Neural progenitor cell (in vitro differentiated cells): ENCODE measurements around the gene SOBP. TPM values are rescaled to one million over a fixed set of nuclear protein-coding genes. Genes with fewer than 3 reads are reported as not detected.

Source experiments
- DNase-seq: peaks from one replicate; pipeline ENCODE4 v3.0.0-alpha.2; 2016; ENCODE audit warnings: low spot score
- H2AFZ ChIP-seq: fragments of 200-600 bp; sonication (generic); replicated peaks from 2 replicates; pipeline ENCODE4 v1.6.1; 2016; ENCODE audit warnings: antibody characterized with exemption
- H3F3A ChIP-seq: fragments of 200-600 bp; sonication (generic); 2 replicates; pipeline ENCODE4 v1.6.1; 2016; ENCODE audit warnings: antibody characterized with exemption, low read depth
- H3K27ac ChIP-seq: fragments of 200-600 bp; sonication (generic); 2 replicates; pipeline ENCODE4 v1.5.1; 2016; ENCODE audit warnings: mild to moderate bottlenecking
- H3K27me3 ChIP-seq: fragments of 200-600 bp; sonication (generic); 2 replicates; pipeline ENCODE4 v1.6.1; 2016; ENCODE audit warnings: mild to moderate bottlenecking, moderate library complexity
- H3K36me3 ChIP-seq: fragments of 200-600 bp; sonication (generic); 2 replicates; pipeline ENCODE4 v1.5.1; 2016
- H3K4me1 ChIP-seq: fragments of 200-600 bp; sonication (generic); 2 replicates; pipeline ENCODE4 v1.6.1; 2016; ENCODE audit warnings: mixed run types
- H3K4me2 ChIP-seq: fragments of 200-600 bp; sonication (generic); 2 replicates; pipeline ENCODE4 v1.6.1; 2016
- H3K4me3 ChIP-seq: fragments of 200-600 bp; sonication (generic); 2 replicates; pipeline ENCODE4 v1.5.1; 2016
- H3K79me2 ChIP-seq: fragments of 200-600 bp; sonication (generic); 2 replicates; pipeline ENCODE4 v1.6.1; 2016; ENCODE audit warnings: low read depth
- H3K9ac ChIP-seq: fragments of 200-600 bp; sonication (generic); 2 replicates; pipeline ENCODE4 v1.6.1; 2016
- H3K9me3 ChIP-seq: fragments of 200-600 bp; sonication (generic); 2 replicates; pipeline ENCODE4 v1.5.1; 2016; ENCODE audit warnings: low read depth
- H4K20me1 ChIP-seq: fragments of 200-600 bp; sonication (generic); 2 replicates; pipeline ENCODE4 v1.6.1; 2016; ENCODE audit warnings: low read depth
- H3K27ac Mint-ChIP-seq: 3 replicates; pipeline ENCODE4 v1.8.0; 2021; ENCODE audit warnings: mixed read lengths
- H3K27me3 Mint-ChIP-seq: 2 replicates; pipeline ENCODE4 v1.8.0; 2022; ENCODE audit warnings: low read depth, mild to moderate bottlenecking, inconsistent platforms, moderate library complexity, mixed read lengths; ENCODE audit not compliant: insufficient read depth
- H3K36me3 Mint-ChIP-seq: 3 replicates; pipeline ENCODE4 v1.8.0; 2021; ENCODE audit warnings: mixed read lengths
- H3K4me1 Mint-ChIP-seq: 3 replicates; pipeline ENCODE4 v1.8.0; 2021; ENCODE audit warnings: mixed read lengths
- H3K4me3 Mint-ChIP-seq: 3 replicates; pipeline ENCODE4 v1.8.0; 2021; ENCODE audit warnings: mild to moderate bottlenecking, moderate library complexity, mixed read lengths
- H3K9me3 Mint-ChIP-seq: 3 replicates; pipeline ENCODE4 v1.8.0; 2020; ENCODE audit warnings: mixed read lengths
- CTCF ChIP-seq: fragments of 200-600 bp; sonication (generic); IDR thresholded peaks from 2 replicates; pipeline ENCODE4 v1.5.1; 2017; ENCODE audit warnings: antibody characterized with exemption, mild to moderate bottlenecking
- EZH2 ChIP-seq: fragments of 200-600 bp; sonication (generic); IDR thresholded peaks from 2 replicates; pipeline ENCODE4 v1.6.1; 2017; ENCODE audit warnings: antibody characterized with exemption, mild to moderate bottlenecking, moderate library complexity
- EZH2phosphoT487 ChIP-seq: fragments of 200-600 bp; sonication (generic); IDR thresholded peaks from 2 replicates; pipeline ENCODE4 v1.6.1; 2017; ENCODE audit warnings: antibody characterized with exemption
- total RNA-seq: library from RNA; depleted of rRNA; stranded (reverse); fragments of >200 nt; gene quantifications from 2 replicates; pipeline ENCODE4 v1.2.3, GENCODE V29; 2015; ENCODE audit warnings: low replicate concordance

SOBP gene
- total RNA-seq, 1 donor from 2014 or later: 12.6 TPM

DNA sequence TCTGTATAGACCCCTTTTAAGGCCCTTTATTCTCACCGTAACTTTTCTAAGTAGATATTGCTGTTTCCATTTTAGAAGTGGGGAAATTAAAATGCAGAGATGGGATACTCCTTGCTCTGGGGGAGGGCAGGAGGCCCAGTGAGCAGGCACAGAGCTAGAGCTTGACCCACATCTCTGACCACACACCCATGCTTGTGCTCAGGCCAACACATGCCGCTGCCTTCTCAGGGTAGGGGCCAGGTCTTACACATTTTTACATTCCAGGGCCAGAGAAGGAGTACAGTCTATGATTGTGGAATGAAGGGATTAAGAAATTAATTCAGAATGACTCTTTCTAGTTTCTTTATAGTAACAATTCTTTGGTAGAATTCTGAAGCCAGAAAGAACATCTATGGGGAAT, 104.8 kb downstream of the SOBP start:
- Mint-ChIP-seq H3K4me1 (peaks cover 56% of the 10 kb centered on the region), H3K27me3 (no peaks in the 10 kb centered on the region), H3K27ac (no peak overlapping the region), H3K9me3 (no peaks in the 10 kb centered on the region), H3K36me3 (peaks cover 25% of the 10 kb centered on the region), H3K4me3 (no peak overlapping the region)
- Histone ChIP-seq H3K27ac (no peak overlapping the region), H3K4me1 (peaks cover 14% of the 10 kb centered on the region), H3K4me3 (no peak overlapping the region), H3K9ac (no peak overlapping the region), H3K9me3 (no peaks in the 10 kb centered on the region), H3K36me3 (no peaks in the 10 kb centered on the region), H3K27me3 (no peaks in the 10 kb centered on the region), H4K20me1 (peaks cover 5% of the 10 kb centered on the region), H2AFZ (no peak overlapping the region), H3F3A (peaks cover 3% of the 10 kb centered on the region), H3K79me2 (no peaks in the 10 kb centered on the region), H3K4me2 (no peak overlapping the region)
- DNase-seq: no peak
- TF ChIP-seq CTCF: no peak
- TF ChIP-seq EZH2: no peak
- no peak for TF ChIP-seq EZH2phosphoT487

GRCh38 chr6:107598091-107598490, 108.2 kb downstream of the SOBP start:
- Histone ChIP-seq H2AFZ (no peak overlapping the region), H3K4me3 (no peak overlapping the region), H3K4me1 (peaks cover 38% of the 10 kb centered on the region), H3K36me3 (no peaks in the 10 kb centered on the region), H3F3A (peaks cover 26% of the 10 kb centered on the region), H3K4me2 (no peak overlapping the region), H4K20me1 (peaks cover 29% of the 10 kb centered on the region), H3K79me2 (no peaks in the 10 kb centered on the region), H3K9me3 (no peaks in the 10 kb centered on the region), H3K9ac (no peak overlapping the region), H3K27ac (no peak overlapping the region), H3K27me3 (no peaks in the 10 kb centered on the region)
- H3K36me3 Mint-ChIP-seq: peaks cover 20% of the 10 kb centered on the region
- peaks cover 2% of the 10 kb centered on the region for H3K27me3 Mint-ChIP-seq
- peaks cover 62% of the 10 kb centered on the region for H3K4me1 Mint-ChIP-seq
- no peak overlapping the region for H3K27ac Mint-ChIP-seq
- no peak for TF ChIP-seq EZH2phosphoT487
- TF ChIP-seq EZH2: no peak
- TF ChIP-seq CTCF: no peak
- DNase-seq: no peak
- H3K9me3 Mint-ChIP-seq: no peaks in the 10 kb centered on the region
- H3K4me3 Mint-ChIP-seq: no peak overlapping the region

- Histone ChIP-seq H3K4me3 (no peak overlapping the region), H3K79me2 (no peaks in the 10 kb centered on the region), H3K36me3 (no peaks in the 10 kb centered on the region), H3K9ac (no peak overlapping the region), H2AFZ (no peak overlapping the region), H3K27me3 (no peaks in the 10 kb centered on the region), H3F3A (peaks cover 26% of the 10 kb centered on the region), H3K4me1 (peaks cover 47% of the 10 kb centered on the region), H3K4me2 (no peak overlapping the region), H4K20me1 (peaks cover 34% of the 10 kb centered on the region), H3K9me3 (no peaks in the 10 kb centered on the region), H3K27ac (no peak overlapping the region)
- H3K4me1 Mint-ChIP-seq: peaks cover 70% of the 10 kb centered on the region
- no peak overlapping the region for H3K27ac Mint-ChIP-seq
- no peaks in the 10 kb centered on the region for H3K9me3 Mint-ChIP-seq
- H3K4me3 Mint-ChIP-seq: no peak overlapping the region
- TF ChIP-seq EZH2phosphoT487 (no peak), EZH2 (no peak), CTCF (no peak)
- peaks cover 2% of the 10 kb centered on the region for H3K27me3 Mint-ChIP-seq
- H3K36me3 Mint-ChIP-seq: peaks cover 17% of the 10 kb centered on the region
- DNase-seq: no peak
Observed at GRCh38 chr6:107599043-107599442, 109.1 kb downstream of the SOBP start.
